Activated CD8-positive, alpha-beta T cell treated with anti-CD3 and anti-CD28 coated beads for 36 hours (primary cell): ENCODE measurements around the gene TAOK1. TPM values are rescaled to one million over a fixed set of nuclear protein-coding genes. Genes with fewer than 3 reads are reported as not detected.

Source experiments
- ATAC-seq: fragments of 200-7000 bp; cut with Tn5 transposase; one replicate; pipeline ENCODE4 v1.10.0; 2021; ENCODE audit warnings: mild to moderate bottlenecking, moderate library complexity
- CTCF ChIA-PET: fragments of 350-600 bp; sonication (Branson Sonifier 250); formaldehyde crosslinking; loops from one replicate; lab custom pipeline; 2021; ENCODE audit warnings: antibody characterized with exemption; lab: Charles Lee
- POLR2A ChIA-PET: fragments of 350-600 bp; sonication (Branson Sonifier 250); formaldehyde crosslinking; loops from one replicate; lab custom pipeline; 2021; ENCODE audit warnings: antibody characterized with exemption; lab: Charles Lee
- DNase-seq: peaks from one replicate; pipeline ENCODE4 v3.0.0-alpha.2; 2020
- H3K27ac Mint-ChIP-seq: one replicate; pipeline ENCODE4 v1.8.0; 2021; ENCODE audit warnings: mild to moderate bottlenecking, mixed read lengths
- H3K27me3 Mint-ChIP-seq: one replicate; pipeline ENCODE4 v1.8.0; 2021; ENCODE audit warnings: mixed read lengths
- H3K36me3 Mint-ChIP-seq: one replicate; pipeline ENCODE4 v1.8.0; 2021; ENCODE audit warnings: low read depth, mixed read lengths
- H3K4me1 Mint-ChIP-seq: one replicate; pipeline ENCODE4 v1.8.0; 2021; ENCODE audit warnings: low read depth, mixed read lengths
- H3K4me3 Mint-ChIP-seq: one replicate; pipeline ENCODE4 v1.8.0; 2021; ENCODE audit warnings: mild to moderate bottlenecking, moderate library complexity, mixed read lengths
- H3K9me3 Mint-ChIP-seq: one replicate; pipeline ENCODE4 v1.8.0; 2021; ENCODE audit warnings: mixed read lengths
- CTCF ChIP-seq: fragments of 200-600 bp; IDR thresholded peaks from one replicate; pipeline ENCODE4 v1.8.0; 2022; ENCODE audit warnings: antibody characterized with exemption, mild to moderate bottlenecking
- intact Hi-C: fragments of 100-400 bp; cut with micrococcal nuclease; formaldehyde crosslinking; loops from one replicate; pipeline ENCODE4 v1.10.0; 2022
- total RNA-seq, 2 experiments: library from RNA; stranded (reverse); gene quantifications; one replicate each; pipeline ENCODE4 v1.2.3, GENCODE V29; 2021

The TAOK1 gene
- total RNA-seq, result 10 to 100 TPM; 33.5 to 34.6 TPM

- intact Hi-C loops, result no loop called here
- DNase-seq (peak; percentile 99), ATAC-seq (peak; percentile 96)
- POLR2A ChIA-PET, result interaction anchor here (0.6 to 1.3 kb wide), 8 partner anchors 12 to 171 kb away, joined by 3 to 6 read pairs (median 3); partner anchors contain the start of gene NUFIP2
- TF ChIP-seq CTCF, result no peak
- Mint-ChIP-seq H3K4me3 (peak within 1 kb of the TSS; percentile 92), H3K4me1 (peaks cover 33% of the 10 kb centered on the region), H3K9me3 (no peaks in the 10 kb centered on the region), H3K27ac (peak within 1 kb of the TSS; percentile 92), H3K36me3 (peaks cover 19% of the 10 kb centered on the region), H3K27me3 (no peaks in the 10 kb centered on the region)
- CTCF ChIA-PET, result no interaction called here
These were observed at the start of gene TAOK1 for GRCh38 chr17:29389982-29390850. Gene TAOK1, plus strand, starts transcription at chr17:29390363. Its CDS starts 61,186 bp downstream, at chr17:29451549.

- POLR2A ChIA-PET, result no interaction called here
- ATAC-seq (no peak), DNase-seq (no peak)
- no peaks in the 10 kb centered on the region for H3K27me3 Mint-ChIP-seq
- H3K4me1 Mint-ChIP-seq, result no peaks in the 10 kb centered on the region
- no peak overlapping the region for H3K27ac Mint-ChIP-seq
- H3K36me3 Mint-ChIP-seq, result no peaks in the 10 kb centered on the region
- no peaks in the 10 kb centered on the region for H3K9me3 Mint-ChIP-seq
- intact Hi-C loops, result no loop called here
- no peak for TF ChIP-seq CTCF
- CTCF ChIA-PET, result no interaction called here
- H3K4me3 Mint-ChIP-seq, result no peak overlapping the region
These were observed 48.4 kb upstream of the TAOK1 start for GRCh38 chr17:29341726-29342125.

- no peaks in the 10 kb centered on the region for H3K9me3 Mint-ChIP-seq
These were observed 47.9 kb upstream of the TAOK1 start for GRCh38 chr17:29342158-29342765.

GRCh38 chr17:29344201-29344856, 45.8 kb upstream of the TAOK1 start:
- Mint-ChIP-seq H3K27me3 (no peaks in the 10 kb centered on the region), H3K4me1 (no peaks in the 10 kb centered on the region), H3K27ac (no peak overlapping the region), H3K36me3 (no peaks in the 10 kb centered on the region), H3K4me3 (no peak overlapping the region), H3K9me3 (no peaks in the 10 kb centered on the region)
- POLR2A ChIA-PET, result no interaction called here
- no peak for DNase-seq
- intact Hi-C loops, result no loop called here
- TF ChIP-seq CTCF, result no peak
- CTCF ChIA-PET, result interaction anchor here (3.0 kb wide), 1 partner anchor 25 kb away, joined by 15 read pairs; no protein-coding TSS in a partner anchor
- ATAC-seq, result no peak

More at GRCh38 chr17:29342158-29342765, 47.9 kb upstream of the TAOK1 start:
- ChIA-PET CTCF (no interaction called here), POLR2A (no interaction called here)
- TF ChIP-seq CTCF, result no peak
- Mint-ChIP-seq H3K27me3 (no peaks in the 10 kb centered on the region), H3K4me3 (no peak overlapping the region), H3K4me1 (no peaks in the 10 kb centered on the region), H3K36me3 (no peaks in the 10 kb centered on the region), H3K27ac (no peak overlapping the region)
- ATAC-seq, result no peak
- DNase-seq, result no peak
- intact Hi-C loops, result no loop called here
